ENCODE results near the gene AXDND1. TPM values are rescaled to one million over a fixed set of nuclear protein-coding genes. Genes with fewer than 3 reads are reported as not detected.
"Not testable (repeated sequence)": the region's sequence is repeated elsewhere in the genome, so short reads cannot be mapped to it uniquely, and the experiment has no call there.

The AXDND1 gene
- total and polyA plus RNA-seq, 9 of the 15 experiments (the other 6 are each of a cell fraction or from before 2014, with no cell fraction given) = 0.03 to 0.13 (median 0.06) TPM; not detected in 5

DNA sequence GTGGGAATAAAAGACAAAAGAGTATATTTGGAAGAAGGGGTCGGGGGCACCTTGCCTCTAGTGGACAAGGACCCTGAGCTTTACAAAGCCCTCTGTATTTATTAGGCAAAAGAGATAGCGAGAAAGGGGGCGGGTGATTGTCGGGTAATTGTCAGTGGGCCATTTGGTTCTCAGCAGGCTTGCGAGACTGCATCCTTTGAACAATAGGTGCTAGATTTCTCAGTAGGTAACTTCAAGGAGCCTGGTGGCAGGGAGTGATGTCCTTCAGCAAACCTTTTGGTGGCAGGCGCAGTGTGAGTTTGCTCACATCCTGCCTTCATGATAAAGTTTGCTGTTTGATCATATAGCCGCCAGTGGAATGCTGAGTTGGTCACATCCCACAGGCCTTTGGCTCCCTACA is 71.4 kb downstream of the AXDND1 start:
- BruUV-seq (replicated peaks) = no TSS peak
- Histone ChIP-seq H3K27ac (ENCODE audit: extremely low read depth, low read depth, low read length) (no peak overlapping the region), H3K9ac (ENCODE audit: insufficient read depth in 1 of 2, low read depth in 2 of 2, low read length in 2 of 2) (no peak overlapping the region), H3K4me2 (ENCODE audit: insufficient read depth, low read length) (no peak overlapping the region), H3K79me2 (ENCODE audit: control insufficient read depth, insufficient read depth, low read length) (no peaks in the 10 kb centered on the region), H3K9me1 (ENCODE audit: control insufficient read depth, insufficient read depth, low read length) (no peaks in the 10 kb centered on the region), H3K4me3 (no peak overlapping the region), H3K36me3 (ENCODE audit: control insufficient read depth, insufficient read depth, low read length) (no peaks in the 10 kb centered on the region), H3K4me1 (replicated peaks in 1 of 2; ENCODE audit: control insufficient read depth in 2 of 2, insufficient read depth in 2 of 2, low read length in 2 of 2) (no peaks in the 10 kb centered on the region), H4K20me1 (replicated peaks; ENCODE audit: control insufficient read depth, insufficient read depth, low read length) (no peaks in the 10 kb centered on the region), H2AFZ (ENCODE audit: low read depth, low read length) (no peak overlapping the region), H3K27me3 (ENCODE audit: control insufficient read depth in 2 of 2, insufficient read depth in 2 of 2, low read length in 2 of 2) (peaks cover 0 to 26% of the 10 kb centered on the region in 2 experiments; a peak in 4 of 5 replicates), H3K9me3 (replicated peaks; ENCODE audit: control insufficient read depth, insufficient read depth, low read depth, low read length) (no peaks in the 10 kb centered on the region)
- intact Hi-C loops (cut with micrococcal nuclease) (no loop called here), in situ Hi-C loops (cut with MboI) (no loop called here)
- TF ChIP-seq SMAD2 (IDR thresholded peaks at IDR 0.05; ENCODE audit: low read depth, low read length) = no peak
- no peak for TF ChIP-seq ZBTB1 (CRISPR knock-in tag; IDR thresholded peaks at IDR 0.05; ENCODE audit: borderline replicate concordance, low read depth)
- no peak for TF ChIP-seq ZNF224 (CRISPR knock-in tag; IDR thresholded peaks at IDR 0.05)
- TF ChIP-seq YY1 (IDR thresholded peaks at IDR 0.05; ENCODE audit: borderline replicate concordance in 1 of 3, control insufficient read depth in 1 of 3, extremely low read depth in 1 of 3, insufficient read depth in 3 of 3, insufficient read length in 1 of 3, insufficient replicate concordance in 2 of 3, low read depth in 1 of 3, low read length in 2 of 3) = no peak
- no peak for TF ChIP-seq ZNF134 (CRISPR knock-in tag; conservative IDR thresholded peaks at IDR 0.05)
- TF ChIP-seq POLR2B (IDR thresholded peaks at IDR 0.05; ENCODE audit: low read depth, partially characterized antibody) = no peak
- no peak for TF ChIP-seq CHD2 (IDR thresholded peaks at IDR 0.05; ENCODE audit: low read depth, low read length)
- TF ChIP-seq ZNF583 (CRISPR knock-in tag; IDR thresholded peaks at IDR 0.05) = no peak
- no peak for TF ChIP-seq SETDB1 (IDR thresholded peaks at IDR 0.05; ENCODE audit: low read length)
- TF ChIP-seq TAF15 (IDR thresholded peaks at IDR 0.05; ENCODE audit: low read depth, low read length) = no peak
- no peak for TF ChIP-seq TFAM (CRISPR knock-in tag; conservative IDR thresholded peaks at IDR 0.05)
- TF ChIP-seq PPARD (CRISPR knock-in tag; IDR thresholded peaks at IDR 0.05) = no peak
- TF ChIP-seq TRIM28 (IDR thresholded peaks at IDR 0.05) = no peak
- no peak for TF ChIP-seq TARDBP (IDR thresholded peaks at IDR 0.05)
- DNase-seq (ENCODE audit: extremely low read depth in 1 of 4, low spot score in 3 of 4) (no peak), ATAC-seq (no peak), FAIRE-seq (no peak)
- ChIA-PET POLR2A (interaction anchor here (0.6 kb wide), 1 partner anchor 862 kb away, joined by 3 read pairs; no protein-coding TSS in a partner anchor), CTCF (ENCODE audit: low intra/inter-chr PET ratio) (no interaction called here)
- 1% methylated on average over 7 of the region's 7 CpGs for WGBS (ENCODE audit: insufficient coverage, low coverage, missing lambda C conversion rate)

DNA sequence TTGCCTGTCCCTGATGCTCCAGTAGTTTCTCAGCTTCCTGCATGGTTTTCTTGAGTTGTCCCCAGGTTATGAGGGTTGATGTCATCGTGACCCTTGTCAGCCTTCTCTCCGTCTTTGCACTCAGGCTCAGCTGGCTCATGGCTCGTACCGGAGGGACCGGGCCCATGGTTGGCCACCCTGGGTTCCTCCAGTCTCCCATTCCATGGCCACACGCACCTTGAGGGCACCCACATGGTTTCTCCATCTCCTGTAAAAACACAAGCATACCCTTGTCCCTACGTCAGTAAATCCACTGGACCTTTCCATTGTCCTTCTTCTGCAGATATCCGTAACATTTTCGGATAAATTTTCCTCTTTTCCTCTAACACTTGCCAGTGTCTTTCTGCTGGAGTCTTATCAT is 73.9 kb downstream of the AXDND1 start:
- 3% methylated on average over 9 of the region's 9 CpGs for WGBS (ENCODE audit: insufficient coverage, low coverage, missing lambda C conversion rate)
- H3K4me2 ChIP-seq (ENCODE audit: insufficient read depth, low read length); BruUV-seq (replicated peaks); H3K79me2 ChIP-seq (ENCODE audit: control insufficient read depth, insufficient read depth, low read length); H4K20me1 ChIP-seq (replicated peaks; ENCODE audit: control insufficient read depth, insufficient read depth, low read length); H3K9me1 ChIP-seq (ENCODE audit: control insufficient read depth, insufficient read depth, low read length); FAIRE-seq; H3K9ac ChIP-seq (ENCODE audit: insufficient read depth in 1 of 2, low read depth in 2 of 2, low read length in 2 of 2); CTCF ChIA-PET (ENCODE audit: low intra/inter-chr PET ratio); H2AFZ ChIP-seq (ENCODE audit: low read depth, low read length); H3K9me3 ChIP-seq (replicated peaks; ENCODE audit: control insufficient read depth, insufficient read depth, low read depth, low read length); H3K4me3 ChIP-seq; DNase-seq (ENCODE audit: extremely low read depth in 1 of 4, low spot score in 3 of 4); H3K4me1 ChIP-seq (replicated peaks in 1 of 2; ENCODE audit: control insufficient read depth in 2 of 2, insufficient read depth in 2 of 2, low read length in 2 of 2); ATAC-seq; H3K27ac ChIP-seq (ENCODE audit: extremely low read depth, low read depth, low read length); intact Hi-C loops (cut with micrococcal nuclease); H3K36me3 ChIP-seq (ENCODE audit: control insufficient read depth, insufficient read depth, low read length); in situ Hi-C loops (cut with MboI): not testable (repeated sequence)
- H3K27me3 ChIP-seq (ENCODE audit: control insufficient read depth in 2 of 2, insufficient read depth in 2 of 2, low read length in 2 of 2) = peaks cover 6 to 29% of the 10 kb centered on the region in 2 experiments
- POLR2A ChIA-PET = interaction anchor here (1.8 kb wide), 1 partner anchor 8 kb away, joined by 11 read pairs; no protein-coding TSS in a partner anchor

Data from K562 (cell line).